H9 (cell line): ENCODE measurements around the gene ACBD5. TPM values are rescaled to one million over a fixed set of nuclear protein-coding genes. Genes with fewer than 3 reads are reported as not detected.

Source experiments
- DNase-seq: peaks from one replicate; pipeline ENCODE4 v3.0.0-alpha.2; 2017
- H2AFZ ChIP-seq: one replicate; pipeline ENCODE4 v1.6.1; 2013; ENCODE audit warnings: mild to moderate bottlenecking, low read length, control low read depth, moderate library complexity
- H2AK5ac ChIP-seq: 2 replicates; pipeline ENCODE4 v1.6.1; 2013; ENCODE audit warnings: low read length, control low read depth, mixed read lengths; ENCODE audit not compliant: insufficient read length
- H2BK120ac ChIP-seq: one replicate; pipeline ENCODE4 v1.6.1; 2013; ENCODE audit warnings: low read depth, mild to moderate bottlenecking, low read length, control low read depth, inconsistent platforms; ENCODE audit not compliant: poor library complexity, severe bottlenecking
- H2BK12ac ChIP-seq: 2 replicates; pipeline ENCODE4 v1.6.1; 2013; ENCODE audit warnings: low read length, control low read depth, mixed read lengths, low read depth; ENCODE audit not compliant: insufficient read length
- H2BK15ac ChIP-seq: 2 replicates; pipeline ENCODE4 v1.6.1; 2013; ENCODE audit warnings: low read depth, low read length, control low read depth
- H2BK20ac ChIP-seq: one replicate; pipeline ENCODE4 v1.6.1; 2013; ENCODE audit warnings: low read depth, mild to moderate bottlenecking, low read length, control low read depth, inconsistent platforms; ENCODE audit not compliant: poor library complexity, severe bottlenecking
- H2BK5ac ChIP-seq: 2 replicates; pipeline ENCODE4 v1.6.1; 2013; ENCODE audit warnings: low read length, control low read depth, mixed read lengths; ENCODE audit not compliant: insufficient read length
- H3K14ac ChIP-seq: 2 replicates; pipeline ENCODE4 v1.6.1; 2013; ENCODE audit warnings: low read length, control low read depth; ENCODE audit not compliant: insufficient read depth
- H3K18ac ChIP-seq: 2 replicates; pipeline ENCODE4 v1.6.1; 2013; ENCODE audit warnings: low read depth, mild to moderate bottlenecking, mixed read lengths, low read length, control low read depth; ENCODE audit not compliant: insufficient read length
- H3K23ac ChIP-seq: 2 replicates; pipeline ENCODE4 v1.6.1; 2013; ENCODE audit warnings: low read length, control low read depth, mixed read lengths, low read depth; ENCODE audit not compliant: insufficient read length
- H3K23me2 ChIP-seq: 2 replicates; pipeline ENCODE4 v1.6.1; 2013; ENCODE audit warnings: low read depth, mild to moderate bottlenecking, mixed read lengths, low read length, control low read depth; ENCODE audit not compliant: insufficient read length, poor library complexity, severe bottlenecking
- H3K27ac ChIP-seq: 2 replicates; pipeline ENCODE4 v1.5.1; 2013; ENCODE audit warnings: low read length, control low read depth, mixed read lengths, low read depth; ENCODE audit not compliant: insufficient read length
- H3K27me3 ChIP-seq: 2 replicates; pipeline ENCODE4 v1.6.1; 2013; ENCODE audit warnings: low read length, control low read depth, inconsistent platforms; ENCODE audit not compliant: insufficient read depth
- H3K4ac ChIP-seq: 2 replicates; pipeline ENCODE4 v1.6.1; 2013; ENCODE audit warnings: low read depth, mild to moderate bottlenecking, control low read depth, inconsistent platforms, low read length, moderate library complexity
- H3K4me1 ChIP-seq: 2 replicates; pipeline ENCODE4 v1.6.1; 2013; ENCODE audit warnings: low read length, control low read depth, inconsistent platforms; ENCODE audit not compliant: insufficient read depth
- H3K4me2 ChIP-seq: 2 replicates; pipeline ENCODE4 v1.6.1; 2013; ENCODE audit warnings: low read length, control low read depth, mixed read lengths; ENCODE audit not compliant: insufficient read length, insufficient read depth
- H3K56ac ChIP-seq: 2 replicates; pipeline ENCODE4 v1.6.1; 2013; ENCODE audit warnings: low read depth, mild to moderate bottlenecking, mixed read lengths, low read length, control low read depth; ENCODE audit not compliant: insufficient read length
- H3K79me1 ChIP-seq: 2 replicates; pipeline ENCODE4 v1.6.1; 2013; ENCODE audit warnings: low read depth, mild to moderate bottlenecking, moderate library complexity, low read length, control low read depth, inconsistent platforms; ENCODE audit not compliant: insufficient read depth, poor library complexity, severe bottlenecking
- H3K79me2 ChIP-seq: 2 replicates; pipeline ENCODE4 v1.6.1; 2013; ENCODE audit warnings: low read length, control low read depth, inconsistent platforms; ENCODE audit not compliant: insufficient read depth
- H3K9ac ChIP-seq: 2 replicates; pipeline ENCODE4 v1.6.1; 2013; ENCODE audit warnings: low read length, control low read depth, mixed read lengths; ENCODE audit not compliant: insufficient read length; ENCODE audit errors: extremely low read depth
- H3K9me3 ChIP-seq: one replicate; pipeline ENCODE4 v1.6.1; 2013; ENCODE audit warnings: low read depth, low read length, inconsistent platforms; ENCODE audit not compliant: control insufficient read depth
- H3T11ph ChIP-seq: one replicate; pipeline ENCODE4 v1.6.1; 2013; ENCODE audit warnings: mild to moderate bottlenecking, low read length, control low read depth, inconsistent platforms
- H4K20me1 ChIP-seq: one replicate; pipeline ENCODE4 v1.6.1; 2013; ENCODE audit not compliant: control insufficient read depth, insufficient read length, insufficient read depth
- H4K5ac ChIP-seq: 2 replicates; pipeline ENCODE4 v1.6.1; 2013; ENCODE audit warnings: low read depth, mild to moderate bottlenecking, mixed read lengths, low read length, control low read depth; ENCODE audit not compliant: insufficient read length
- H4K8ac ChIP-seq: replicated peaks from 2 replicates; pipeline ENCODE4 v1.6.1; 2013; ENCODE audit warnings: low read length, control low read depth, mixed read lengths, low read depth; ENCODE audit not compliant: insufficient read length
- H4K91ac ChIP-seq: 2 replicates; pipeline ENCODE4 v1.6.1; 2013; ENCODE audit warnings: low read depth, mild to moderate bottlenecking, moderate library complexity, mixed read lengths, low read length, control low read depth; ENCODE audit not compliant: insufficient read length
- H3K27ac Mint-ChIP-seq, 3 experiments: 2 replicates in 2 of 3; 3 replicates in 1 of 3; pipeline ENCODE4 v1.8.0; 2020 to 2021; ENCODE audit warnings: mixed read lengths in 3 of 3, mild to moderate bottlenecking in 1 of 3, moderate library complexity in 1 of 3
- H3K27me3 Mint-ChIP-seq: 2 replicates; pipeline ENCODE4 v1.8.0; 2021; ENCODE audit warnings: low read depth, mild to moderate bottlenecking, moderate library complexity, mixed read lengths
- H3K36me3 Mint-ChIP-seq, 3 experiments: 2 replicates in 2 of 3; 3 replicates in 1 of 3; pipeline ENCODE4 v1.8.0; 2020 to 2021; ENCODE audit warnings: low read depth in 3 of 3, mixed read lengths in 3 of 3; ENCODE audit not compliant: insufficient read depth in 1 of 3
- H3K4me1 Mint-ChIP-seq, 2 experiments: 2 replicates each; pipeline ENCODE4 v1.8.0; 2020; ENCODE audit warnings: mixed read lengths in 2 of 2
- H3K4me3 Mint-ChIP-seq, 2 experiments: 2 replicates in 1 of 2; 3 replicates in 1 of 2; pipeline ENCODE4 v1.8.0; 2020 to 2021; ENCODE audit warnings: mild to moderate bottlenecking in 2 of 2, mixed read lengths in 2 of 2, moderate library complexity in 1 of 2
- H3K9me3 Mint-ChIP-seq, 2 experiments: 2 replicates in 1 of 2; 3 replicates in 1 of 2; pipeline ENCODE4 v1.8.0; 2020; ENCODE audit warnings: mild to moderate bottlenecking in 2 of 2, mixed read lengths in 2 of 2, moderate library complexity in 1 of 2
- WGBS: extraction: QIAGEN DNeasy Blood & Tissue Kit; methylation state at CpG from one replicate; pipeline ENCODE4 v1.1.7; 2013; ENCODE audit warnings: missing lambda C conversion rate, low lambda C conversion rate, mixed read lengths; ENCODE audit not compliant: insufficient read length; ENCODE audit errors: extremely low coverage; 5-methylcytosine and 5-hydroxymethylcytosine counted together
- total RNA-seq: library from RNA; stranded (reverse); gene quantifications from 2 replicates; pipeline ENCODE4 v1.2.1, GENCODE V29; 2021
- TF ChIP-seq, protein P1 (sequence below): fragments of 200-600 bp; sonication (generic); conservative IDR thresholded peaks from 3 replicates; pipeline ENCODE4 v1.8.0; 2021; ENCODE audit warnings: antibody characterized with exemption, mild to moderate bottlenecking

ACBD5 gene
- total RNA-seq, 1 experiment from 2014 or later, result 14.2 TPM

DNA sequence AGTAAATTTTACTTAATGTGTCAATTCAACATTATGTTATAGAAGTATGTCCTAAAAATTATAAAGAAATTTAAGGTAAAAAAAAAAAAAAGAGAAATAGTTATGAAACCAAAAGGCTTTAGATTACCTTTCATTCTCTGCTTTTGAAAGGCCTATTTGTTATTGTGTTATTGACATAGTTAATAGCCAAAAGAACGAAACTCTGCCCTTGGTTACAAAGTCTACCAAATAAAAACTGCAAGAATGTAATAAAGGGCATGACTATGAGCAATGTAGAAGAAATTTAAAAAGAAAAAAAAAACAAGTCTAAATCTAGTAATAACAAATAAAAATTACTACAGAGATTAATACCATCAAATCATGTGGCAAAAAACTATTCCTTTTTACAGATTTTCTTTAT is 10.6 kb downstream of the ACBD5 start:
- H3K79me2 ChIP-seq, result no peaks in the 10 kb centered on the region
- H3K4me1 ChIP-seq, result no peaks in the 10 kb centered on the region
- H3K27me3 Mint-ChIP-seq, result no peaks in the 10 kb centered on the region
- H3K23me2 ChIP-seq, result no peaks in the 10 kb centered on the region
- H3K4ac ChIP-seq, result no peak overlapping the region
- H3K79me1 ChIP-seq, result no peaks in the 10 kb centered on the region
- H3K4me1 Mint-ChIP-seq, result no peaks in the 10 kb centered on the region
- no peak overlapping the region for H2BK5ac ChIP-seq
- H3K36me3 Mint-ChIP-seq, result peaks cover 0 to 20% (median 2%) of the 10 kb centered on the region in 3 experiments; a peak in 3 of 7 replicates
- H4K8ac ChIP-seq, result no peak overlapping the region
- no peak overlapping the region for H3K4me2 ChIP-seq
- H3K4me3 Mint-ChIP-seq, result no peak overlapping the region
- H2BK120ac ChIP-seq, result no peak overlapping the region
- H2BK12ac ChIP-seq, result no peak overlapping the region
- no peak overlapping the region for H4K91ac ChIP-seq
- H2AK5ac ChIP-seq, result no peak overlapping the region
- H3K27me3 ChIP-seq, result no peaks in the 10 kb centered on the region
- H3K18ac ChIP-seq, result no peak overlapping the region
- H3K56ac ChIP-seq, result no peak overlapping the region
- H3K14ac ChIP-seq, result no peak overlapping the region
- TF ChIP-seq, protein P1, sequence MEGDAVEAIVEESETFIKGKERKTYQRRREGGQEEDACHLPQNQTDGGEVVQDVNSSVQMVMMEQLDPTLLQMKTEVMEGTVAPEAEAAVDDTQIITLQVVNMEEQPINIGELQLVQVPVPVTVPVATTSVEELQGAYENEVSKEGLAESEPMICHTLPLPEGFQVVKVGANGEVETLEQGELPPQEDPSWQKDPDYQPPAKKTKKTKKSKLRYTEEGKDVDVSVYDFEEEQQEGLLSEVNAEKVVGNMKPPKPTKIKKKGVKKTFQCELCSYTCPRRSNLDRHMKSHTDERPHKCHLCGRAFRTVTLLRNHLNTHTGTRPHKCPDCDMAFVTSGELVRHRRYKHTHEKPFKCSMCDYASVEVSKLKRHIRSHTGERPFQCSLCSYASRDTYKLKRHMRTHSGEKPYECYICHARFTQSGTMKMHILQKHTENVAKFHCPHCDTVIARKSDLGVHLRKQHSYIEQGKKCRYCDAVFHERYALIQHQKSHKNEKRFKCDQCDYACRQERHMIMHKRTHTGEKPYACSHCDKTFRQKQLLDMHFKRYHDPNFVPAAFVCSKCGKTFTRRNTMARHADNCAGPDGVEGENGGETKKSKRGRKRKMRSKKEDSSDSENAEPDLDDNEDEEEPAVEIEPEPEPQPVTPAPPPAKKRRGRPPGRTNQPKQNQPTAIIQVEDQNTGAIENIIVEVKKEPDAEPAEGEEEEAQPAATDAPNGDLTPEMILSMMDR, result no peak
- H3K27ac Mint-ChIP-seq, result no peak overlapping the region
- H2AFZ ChIP-seq, result no peak overlapping the region
- DNase-seq, result no peak
- no peaks in the 10 kb centered on the region; a peak in 1 of 5 replicates for H3K9me3 Mint-ChIP-seq
- H2BK15ac ChIP-seq, result no peak overlapping the region
- no peak overlapping the region for H4K5ac ChIP-seq
- no peaks in the 10 kb centered on the region for H4K20me1 ChIP-seq
- H2BK20ac ChIP-seq, result no peak overlapping the region
- no peak overlapping the region for H3T11ph ChIP-seq
- H3K9ac ChIP-seq, result no peak overlapping the region
- no peak overlapping the region for H3K23ac ChIP-seq
- no peaks in the 10 kb centered on the region for H3K9me3 ChIP-seq
- H3K27ac ChIP-seq, result no peak overlapping the region
- no CpG with 5 or more reads among the region's 1 CpG for WGBS
